DND-41 (cell line): ENCODE data around the gene TNRC6B.

Experiments
- ATAC-seq: fragments of 200-7000 bp; cut with Tn5 transposase; 3 replicates; pipeline ENCODE4 v1.9.1; 2021; ENCODE audit warnings: low read depth; ENCODE audit not compliant: insufficient read depth
- DNase-seq: peaks from one replicate; pipeline ENCODE4 v3.0.0-alpha.2; 2020
- H2AFZ ChIP-seq: 2 replicates; pipeline ENCODE4 v1.6.0; 2012; ENCODE audit warnings: low read depth, low read length
- H3K27ac ChIP-seq: 2 replicates; pipeline ENCODE4 v1.5.1; 2012; ENCODE audit warnings: low read length, inconsistent platforms
- H3K27me3 ChIP-seq: fragments of 200-600 bp; sonication (generic); 2 replicates; pipeline ENCODE4 v1.6.0; 2012; ENCODE audit warnings: low read length, mild to moderate bottlenecking, inconsistent platforms; ENCODE audit not compliant: insufficient read depth, poor library complexity
- H3K36me3 ChIP-seq: 2 replicates; pipeline ENCODE4 v1.5.1; 2012; ENCODE audit warnings: low read length, inconsistent platforms; ENCODE audit not compliant: insufficient read depth
- H3K4me1 ChIP-seq: 2 replicates; pipeline ENCODE4 v1.5.1; 2012; ENCODE audit warnings: mild to moderate bottlenecking, low read length; ENCODE audit not compliant: insufficient read depth
- H3K4me2 ChIP-seq: 2 replicates; pipeline ENCODE4 v1.6.0; 2012; ENCODE audit warnings: mild to moderate bottlenecking, moderate library complexity, low read length, inconsistent platforms; ENCODE audit not compliant: insufficient read depth
- H3K4me3 ChIP-seq, 2 experiments: fragments of 200-600 bp in 1 of 2; shearing (Covaris generic) in 1 of 2; 2 replicates each; pipeline ENCODE4 v1.5.1; 2012 to 2016; ENCODE audit warnings: inconsistent platforms in 2 of 2, low read length in 2 of 2, mild to moderate bottlenecking in 2 of 2, low read depth in 1 of 2, moderate library complexity in 1 of 2
- H3K79me2 ChIP-seq: 2 replicates; pipeline ENCODE4 v1.6.0; 2012; ENCODE audit warnings: low read length, inconsistent platforms; ENCODE audit not compliant: insufficient read depth
- H3K9ac ChIP-seq: 2 replicates; pipeline ENCODE4 v1.6.0; 2012; ENCODE audit warnings: low read depth, mild to moderate bottlenecking, inconsistent platforms, low read length, moderate library complexity
- H3K9me3 ChIP-seq: 2 replicates; pipeline ENCODE4 v1.5.1; 2012; ENCODE audit warnings: low read length, moderate library complexity, mild to moderate bottlenecking, inconsistent platforms; ENCODE audit not compliant: insufficient read depth, severe bottlenecking
- H4K20me1 ChIP-seq: 2 replicates; pipeline ENCODE4 v1.6.0; 2012; ENCODE audit warnings: low read length; ENCODE audit not compliant: insufficient read depth
- EZH2 ChIP-seq: IDR thresholded peaks from 3 replicates; pipeline ENCODE4 v1.6.1; 2012; ENCODE audit warnings: borderline replicate concordance, low read depth, mild to moderate bottlenecking, moderate library complexity, low read length, inconsistent platforms; ENCODE audit not compliant: severe bottlenecking
- TF ChIP-seq, protein P1 (sequence below): IDR thresholded peaks from 2 replicates; pipeline ENCODE4 v1.5.1; 2012; ENCODE audit warnings: borderline replicate concordance, low read length, moderate library complexity, mild to moderate bottlenecking; ENCODE audit not compliant: poor library complexity, severe bottlenecking; ENCODE audit errors: extremely low read depth

The TNRC6B gene

DNA sequence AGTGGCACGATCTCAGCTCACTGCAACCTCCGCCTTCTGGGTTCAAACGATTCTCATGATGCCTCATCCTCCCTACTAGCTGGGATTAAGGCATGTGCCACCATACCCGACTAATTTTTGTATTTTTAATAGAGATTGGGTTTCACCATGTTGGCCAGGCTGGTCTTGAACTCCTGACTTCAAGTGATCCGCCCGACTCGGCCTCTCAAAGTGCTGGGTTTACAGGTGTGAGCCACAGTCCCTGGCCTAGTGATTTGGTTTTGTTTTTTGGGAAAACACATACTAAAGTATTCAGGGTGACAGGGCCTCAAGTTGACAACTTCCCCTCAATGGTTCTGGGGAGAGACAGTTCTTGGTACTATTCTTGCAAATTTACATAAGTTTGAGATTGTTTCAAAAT lies 22.1 kb downstream of the TNRC6B start:
- no peak for DNase-seq
- no peak for ATAC-seq
- Histone ChIP-seq H3K27ac (no peak overlapping the region), H3K4me2 (no peak overlapping the region), H4K20me1 (peaks cover 62% of the 10 kb centered on the region), H3K36me3 (no peaks in the 10 kb centered on the region), H3K27me3 (no peaks in the 10 kb centered on the region), H3K79me2 (peaks cover 98% of the 10 kb centered on the region), H3K9ac (no peak overlapping the region), H3K9me3 (no peaks in the 10 kb centered on the region), H3K4me1 (peaks cover 14% of the 10 kb centered on the region), H3K4me3 (no peak overlapping the region), H2AFZ (no peak overlapping the region)
- TF ChIP-seq, protein P1, sequence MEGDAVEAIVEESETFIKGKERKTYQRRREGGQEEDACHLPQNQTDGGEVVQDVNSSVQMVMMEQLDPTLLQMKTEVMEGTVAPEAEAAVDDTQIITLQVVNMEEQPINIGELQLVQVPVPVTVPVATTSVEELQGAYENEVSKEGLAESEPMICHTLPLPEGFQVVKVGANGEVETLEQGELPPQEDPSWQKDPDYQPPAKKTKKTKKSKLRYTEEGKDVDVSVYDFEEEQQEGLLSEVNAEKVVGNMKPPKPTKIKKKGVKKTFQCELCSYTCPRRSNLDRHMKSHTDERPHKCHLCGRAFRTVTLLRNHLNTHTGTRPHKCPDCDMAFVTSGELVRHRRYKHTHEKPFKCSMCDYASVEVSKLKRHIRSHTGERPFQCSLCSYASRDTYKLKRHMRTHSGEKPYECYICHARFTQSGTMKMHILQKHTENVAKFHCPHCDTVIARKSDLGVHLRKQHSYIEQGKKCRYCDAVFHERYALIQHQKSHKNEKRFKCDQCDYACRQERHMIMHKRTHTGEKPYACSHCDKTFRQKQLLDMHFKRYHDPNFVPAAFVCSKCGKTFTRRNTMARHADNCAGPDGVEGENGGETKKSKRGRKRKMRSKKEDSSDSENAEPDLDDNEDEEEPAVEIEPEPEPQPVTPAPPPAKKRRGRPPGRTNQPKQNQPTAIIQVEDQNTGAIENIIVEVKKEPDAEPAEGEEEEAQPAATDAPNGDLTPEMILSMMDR = no peak
- no peak for TF ChIP-seq EZH2

DNA sequence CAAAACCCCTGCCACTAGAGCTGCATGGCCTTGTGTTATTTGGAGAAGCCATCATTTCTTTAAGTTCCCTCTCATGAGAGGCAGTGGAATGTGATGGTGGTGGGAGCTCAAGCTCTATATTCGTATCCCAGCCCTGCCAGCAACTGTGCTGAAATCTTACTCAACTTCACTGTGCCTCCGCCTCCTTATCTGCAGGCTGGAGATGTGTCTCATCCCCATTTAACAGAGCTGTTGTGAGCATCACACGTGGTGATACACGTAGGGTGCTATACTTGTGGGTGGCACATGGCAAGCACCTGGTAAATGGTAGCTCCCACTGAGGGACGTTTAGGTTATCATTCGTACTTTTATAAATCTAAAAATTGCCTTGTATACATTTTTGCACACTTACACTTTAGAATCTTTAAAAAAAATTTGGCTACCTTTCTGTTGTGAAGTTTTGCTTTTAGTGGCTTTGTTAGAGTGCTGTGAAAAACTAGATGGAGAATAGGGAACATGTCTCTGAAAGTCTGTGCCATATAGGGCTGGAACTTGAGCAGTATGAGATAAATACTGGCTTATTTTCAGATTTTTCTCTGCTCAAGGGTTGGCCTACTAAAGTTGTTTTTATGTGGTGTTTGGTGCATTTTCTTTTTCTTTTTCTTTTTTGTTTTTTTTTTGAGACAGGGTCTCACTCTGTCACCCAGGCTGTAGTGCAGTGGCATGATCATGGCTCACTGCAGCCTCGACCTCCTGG lies 23.2 kb downstream of the TNRC6B start:
- peaks cover 14% of the 10 kb centered on the region for H3K4me1 ChIP-seq
- H3K4me2 ChIP-seq = no peak overlapping the region
- ATAC-seq = no peak

DNA sequence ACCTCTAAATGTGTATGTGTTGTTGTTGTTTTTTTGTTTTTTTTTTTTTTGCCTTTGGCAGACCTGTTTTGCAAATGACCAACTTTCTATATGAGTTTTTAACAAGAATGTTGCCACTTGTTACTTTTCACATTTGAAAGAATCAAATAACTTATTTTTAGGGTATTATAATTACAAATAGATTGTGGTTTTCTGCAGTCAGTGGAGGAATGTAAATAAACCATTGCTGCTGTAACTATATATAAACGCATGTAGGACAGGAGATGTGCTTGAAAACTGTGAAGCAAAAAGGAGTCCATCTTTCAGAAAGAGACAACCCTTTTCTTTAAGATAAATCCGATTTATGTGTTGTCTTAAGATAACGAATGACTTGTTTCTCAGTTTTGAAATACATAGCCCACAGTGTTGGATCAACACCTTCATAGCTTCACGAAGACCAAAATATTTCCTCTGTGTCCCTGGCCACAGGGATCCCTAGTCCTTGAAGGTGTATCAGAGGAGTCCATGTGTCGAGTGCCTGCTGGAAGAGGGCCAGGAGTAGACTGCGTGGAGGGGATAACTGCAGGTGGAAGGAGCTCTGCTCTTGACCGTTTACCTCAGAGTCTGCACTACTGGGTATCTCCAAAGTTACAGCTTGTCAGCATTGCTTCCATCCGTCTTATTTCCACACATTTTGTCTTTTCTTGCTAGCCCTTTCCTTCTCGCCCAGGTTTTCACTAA lies 24.7 kb downstream of the TNRC6B start:
- no peak overlapping the region for H3K4me3 ChIP-seq
- H3K79me2 ChIP-seq = peaks cover 97% of the 10 kb centered on the region
- ATAC-seq (no peak), DNase-seq (no peak)
- H3K9ac ChIP-seq = no peak overlapping the region
- TF ChIP-seq, protein P1 = no peak
- no peak for TF ChIP-seq EZH2
- no peaks in the 10 kb centered on the region for H3K27me3 ChIP-seq
- peaks cover 14% of the 10 kb centered on the region for H3K4me1 ChIP-seq
- H3K27ac ChIP-seq = no peak overlapping the region
- H3K36me3 ChIP-seq = no peaks in the 10 kb centered on the region
- H3K9me3 ChIP-seq = no peaks in the 10 kb centered on the region
- no peak overlapping the region for H3K4me2 ChIP-seq
- H4K20me1 ChIP-seq = peaks cover 55% of the 10 kb centered on the region
- H2AFZ ChIP-seq = no peak overlapping the region

More for the DNA sequence above, 23.2 kb downstream of the TNRC6B start:
- Histone ChIP-seq H3K4me3 (no peak overlapping the region), H3K36me3 (no peaks in the 10 kb centered on the region), H3K79me2 (peaks cover 98% of the 10 kb centered on the region), H4K20me1 (peaks cover 62% of the 10 kb centered on the region), H3K9me3 (no peaks in the 10 kb centered on the region), H2AFZ (no peak overlapping the region), H3K27me3 (no peaks in the 10 kb centered on the region), H3K27ac (no peak overlapping the region), H3K9ac (no peak overlapping the region)
- TF ChIP-seq, protein P1 = no peak
- TF ChIP-seq EZH2 = no peak
- DNase-seq = no peak
